Astrocyte (in vitro differentiated cells and primary cell): ENCODE results near the gene FOXF1. TPM values are rescaled to one million over a fixed set of nuclear protein-coding genes. Genes with fewer than 3 reads are reported as not detected.

Source experiments
- DNase-seq: peaks from one replicate; pipeline ENCODE4 v3.0.0-alpha.2; 2010; ENCODE audit warnings: low read depth
- FAIRE-seq: peaks from 2 replicates; lab custom pipeline; 2011; peaks lifted over from hg19 to GRCh38; lab: Jason Lieb, UNC
- H2AFZ ChIP-seq: 2 replicates; pipeline ENCODE4 v1.6.0; 2012; ENCODE audit warnings: low read depth, low read length, inconsistent platforms
- H3K27ac ChIP-seq: 2 replicates; pipeline ENCODE4 v1.5.1; 2011; ENCODE audit warnings: low read depth, low read length, inconsistent platforms
- H3K27me3 ChIP-seq: 2 replicates; pipeline ENCODE4 v1.6.0; 2011; ENCODE audit warnings: low read length, inconsistent platforms; ENCODE audit not compliant: insufficient read depth
- H3K36me3 ChIP-seq: 2 replicates; pipeline ENCODE4 v1.5.1; 2011; ENCODE audit warnings: low read length, inconsistent platforms; ENCODE audit not compliant: insufficient read depth
- H3K4me1 ChIP-seq: 2 replicates; pipeline ENCODE4 v1.5.1; 2011; ENCODE audit warnings: low read length, inconsistent platforms; ENCODE audit not compliant: insufficient read depth
- H3K4me2 ChIP-seq: 2 replicates; pipeline ENCODE4 v1.6.0; 2012; ENCODE audit warnings: low read length, inconsistent platforms
- H3K4me3 ChIP-seq: 2 replicates; pipeline ENCODE4 v1.5.1; 2011; ENCODE audit warnings: low read depth, mild to moderate bottlenecking, low read length, inconsistent platforms; ENCODE audit not compliant: insufficient read depth
- H3K79me2 ChIP-seq: 2 replicates; pipeline ENCODE4 v1.6.0; 2012; ENCODE audit warnings: mild to moderate bottlenecking, low read length, inconsistent platforms; ENCODE audit not compliant: insufficient read depth
- H3K9ac ChIP-seq: 2 replicates; pipeline ENCODE4 v1.6.0; 2012; ENCODE audit warnings: mild to moderate bottlenecking, low read length, inconsistent platforms
- H3K9me3 ChIP-seq: 2 replicates; pipeline ENCODE4 v1.5.1; 2012; ENCODE audit warnings: low read depth, mild to moderate bottlenecking, low read length, inconsistent platforms; ENCODE audit not compliant: insufficient read depth
- H4K20me1 ChIP-seq: 2 replicates; pipeline ENCODE4 v1.6.0; 2012; ENCODE audit warnings: low read length, inconsistent platforms; ENCODE audit not compliant: insufficient read depth
- H3K27ac Mint-ChIP-seq: one replicate; pipeline ENCODE4 v1.8.0; 2021; ENCODE audit warnings: mild to moderate bottlenecking, mixed read lengths; ENCODE audit not compliant: unreplicated experiment
- H3K27me3 Mint-ChIP-seq: one replicate; pipeline ENCODE4 v1.8.0; 2021; ENCODE audit warnings: low read depth, mixed read lengths; ENCODE audit not compliant: unreplicated experiment
- H3K36me3 Mint-ChIP-seq: one replicate; pipeline ENCODE4 v1.8.0; 2021; ENCODE audit warnings: low read depth, mixed read lengths; ENCODE audit not compliant: unreplicated experiment
- H3K4me1 Mint-ChIP-seq: one replicate; pipeline ENCODE4 v1.8.0; 2021; ENCODE audit warnings: low read depth, mixed read lengths; ENCODE audit not compliant: unreplicated experiment
- H3K4me3 Mint-ChIP-seq: one replicate; pipeline ENCODE4 v1.8.0; 2021; ENCODE audit warnings: mild to moderate bottlenecking, moderate library complexity, mixed read lengths; ENCODE audit not compliant: unreplicated experiment
- H3K9me3 Mint-ChIP-seq: one replicate; pipeline ENCODE4 v1.8.0; 2021; ENCODE audit warnings: mild to moderate bottlenecking, mixed read lengths; ENCODE audit not compliant: unreplicated experiment
- CTCF ChIP-seq: IDR thresholded peaks from 2 replicates; pipeline ENCODE4 v1.5.1; 2011; ENCODE audit warnings: low read depth, mild to moderate bottlenecking, inconsistent platforms, low read length, moderate library complexity; ENCODE audit not compliant: insufficient read depth
- EZH2 ChIP-seq: IDR thresholded peaks from 2 replicates; pipeline ENCODE4 v1.6.1; 2012; ENCODE audit warnings: mild to moderate bottlenecking, low read length, inconsistent platforms; ENCODE audit not compliant: insufficient read depth
- total RNA-seq: library from RNA; stranded (reverse); gene quantifications from 2 replicates; pipeline ENCODE4 v1.2.1, GENCODE V29; 2021

FOXF1 gene
- total RNA-seq, 1 donor from 2014 or later: 0.07 TPM

- H3K9me3 Mint-ChIP-seq: peaks cover 22% of the 10 kb centered on the region
- Histone ChIP-seq H3K4me2 (no peak overlapping the region), H2AFZ (no peak overlapping the region), H3K79me2 (no peaks in the 10 kb centered on the region), H3K36me3 (no peaks in the 10 kb centered on the region), H3K9ac (no peak overlapping the region), H3K27ac (no peak overlapping the region), H3K4me1 (no peaks in the 10 kb centered on the region), H4K20me1 (peaks cover 29% of the 10 kb centered on the region), H3K4me3 (no peak overlapping the region), H3K27me3 (peaks cover 87% of the 10 kb centered on the region), H3K9me3 (no peaks in the 10 kb centered on the region)
- peak overlapping the region; percentile 18 for H3K27ac Mint-ChIP-seq
- H3K4me1 Mint-ChIP-seq: peaks cover 5% of the 10 kb centered on the region
- FAIRE-seq (no peak), DNase-seq (no peak)
- no peak overlapping the region for H3K4me3 Mint-ChIP-seq
- no peak for TF ChIP-seq CTCF
- TF ChIP-seq EZH2: no peak
- no peaks in the 10 kb centered on the region for H3K36me3 Mint-ChIP-seq
- H3K27me3 Mint-ChIP-seq: peaks cover 79% of the 10 kb centered on the region
Observed at GRCh38 chr16:86500708-86501510, 9.4 kb upstream of the FOXF1 start.

GRCh38 chr16:86501989-86502855, 8.1 kb upstream of the FOXF1 start:
- H3K27ac ChIP-seq: no peak overlapping the region
- peaks cover 2% of the 10 kb centered on the region for H3K9me3 ChIP-seq
- TF ChIP-seq CTCF: no peak
- TF ChIP-seq EZH2: peak; percentile 77
- H3K4me1 Mint-ChIP-seq: peaks cover 7% of the 10 kb centered on the region
- DNase-seq (no peak), FAIRE-seq (no peak)
- H3K4me2 ChIP-seq: no peak overlapping the region
- no peak overlapping the region for H3K9ac ChIP-seq
- H3K79me2 ChIP-seq: no peaks in the 10 kb centered on the region
- H3K36me3 ChIP-seq: no peaks in the 10 kb centered on the region
- no peak overlapping the region for H2AFZ ChIP-seq
- peaks cover 80% of the 10 kb centered on the region for H3K27me3 Mint-ChIP-seq
- peaks cover 89% of the 10 kb centered on the region for H3K27me3 ChIP-seq
- H3K9me3 Mint-ChIP-seq: peaks cover 32% of the 10 kb centered on the region
- no peaks in the 10 kb centered on the region for H3K4me1 ChIP-seq
- no peak overlapping the region for H3K4me3 Mint-ChIP-seq
- no peaks in the 10 kb centered on the region for H3K36me3 Mint-ChIP-seq
- H3K4me3 ChIP-seq: no peak overlapping the region
- peaks cover 39% of the 10 kb centered on the region for H4K20me1 ChIP-seq
- no peak overlapping the region for H3K27ac Mint-ChIP-seq
